ENCODE results near the gene ZNF768. TPM values are rescaled to one million over a fixed set of nuclear protein-coding genes. Genes with fewer than 3 reads are reported as not detected.

Gene ZNF768
- total and polyA plus RNA-seq, 2 donors: 17.7 to 50.6 TPM

DNA sequence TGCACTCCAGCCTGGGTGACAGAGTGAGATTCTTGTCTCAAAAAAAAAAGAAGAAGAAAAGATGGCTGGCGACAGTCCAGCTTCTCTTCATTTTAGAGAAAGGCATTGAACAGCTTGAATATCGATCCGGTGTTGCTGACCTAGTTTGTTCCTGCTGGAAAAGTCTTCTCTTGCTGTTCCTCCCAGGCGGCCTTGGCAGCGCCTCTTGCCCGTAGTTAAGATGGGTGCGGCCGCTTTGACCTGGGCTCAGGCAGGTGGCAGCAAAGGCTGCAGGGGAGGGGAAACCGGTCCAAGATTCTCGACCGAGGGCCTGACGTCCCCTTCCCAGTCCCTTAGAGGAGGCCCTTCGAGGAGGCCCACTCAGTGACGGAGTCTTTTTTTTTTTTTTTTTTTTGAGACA, 35.7 kb upstream of the ZNF768 start:
- H3K4me3 ChIP-seq (ENCODE audit: low read depth, low read length): no peak overlapping the region
- WGBS: 96% methylated on average over 14 of the region's 14 CpGs
- H3K4me1 ChIP-seq (ENCODE audit: insufficient read depth): no peaks in the 10 kb centered on the region
- DNase-seq (ENCODE audit: extremely low spot score): no peak
- no peak overlapping the region for H3K27ac ChIP-seq (ENCODE audit: low read depth)
- H3K36me3 ChIP-seq (ENCODE audit: insufficient read depth): no peaks in the 10 kb centered on the region

DNA sequence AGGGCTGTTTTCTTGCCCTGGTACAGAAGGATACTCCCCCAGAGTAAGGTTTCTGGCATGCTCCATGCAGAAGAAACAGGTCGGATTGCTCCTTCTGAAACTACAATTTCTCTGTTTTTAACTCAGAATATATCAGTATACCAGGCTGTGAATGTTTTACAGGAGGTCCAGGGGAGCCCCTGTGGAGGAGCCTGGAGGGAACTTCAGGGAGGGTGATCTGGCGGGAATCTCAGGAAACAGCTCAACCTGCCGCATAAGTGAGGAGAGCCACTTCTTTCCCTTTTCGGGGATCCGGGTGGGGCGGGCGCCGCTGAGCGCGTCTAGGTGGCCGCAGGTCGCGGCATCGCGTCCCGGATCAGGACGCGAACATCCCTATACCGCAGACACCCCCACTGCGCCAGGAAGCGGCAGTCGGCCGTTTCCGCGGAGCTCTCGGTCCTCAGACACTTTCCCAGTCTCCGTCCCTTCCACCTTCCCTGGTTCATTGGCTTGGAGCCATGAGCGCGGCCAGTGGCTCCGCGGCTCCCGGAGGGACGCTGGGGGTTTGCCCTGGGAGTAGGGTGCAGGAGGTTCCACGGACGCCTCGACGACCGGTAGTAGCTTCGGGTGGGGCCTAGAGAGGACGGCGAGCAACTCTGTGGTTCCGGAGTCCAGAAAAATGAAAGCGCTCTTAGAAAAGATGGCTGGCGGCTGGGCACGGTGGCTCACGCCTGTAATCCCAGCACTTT, 34.9 kb upstream of the ZNF768 start:
- no peak for DNase-seq (ENCODE audit: extremely low spot score)
- no peak overlapping the region for H3K27ac ChIP-seq (ENCODE audit: low read depth)

DNA sequence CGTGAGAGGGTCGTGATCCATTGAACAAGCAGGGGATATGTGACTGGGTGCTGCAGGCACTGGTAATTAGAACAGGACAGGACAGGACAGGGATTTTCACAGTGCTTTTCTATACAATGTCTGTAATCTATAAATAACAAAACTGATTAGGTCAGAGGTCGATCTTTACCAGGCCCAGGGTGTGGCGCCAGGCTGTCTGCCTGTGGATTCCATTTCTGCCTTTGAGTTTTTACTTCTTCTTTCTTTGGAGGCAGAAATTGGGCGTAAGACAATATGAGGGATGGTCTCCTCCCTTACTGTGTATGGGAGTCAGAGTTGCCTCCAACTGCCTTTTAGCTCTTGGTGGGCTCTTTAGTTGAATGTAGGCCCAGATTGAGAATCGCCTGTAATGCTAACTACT, 33.3 kb upstream of the ZNF768 start:
- DNase-seq (ENCODE audit: extremely low spot score): no peak
- H3K27ac ChIP-seq (ENCODE audit: low read depth): no peak overlapping the region
- no peak overlapping the region for H3K4me3 ChIP-seq (ENCODE audit: low read depth, low read length)
- no peaks in the 10 kb centered on the region for H3K4me1 ChIP-seq (ENCODE audit: insufficient read depth)
- 87% methylated on average over 6 of the region's 6 CpGs for WGBS
- no peaks in the 10 kb centered on the region for H3K36me3 ChIP-seq (ENCODE audit: insufficient read depth)

More for the DNA sequence above, 34.9 kb upstream of the ZNF768 start:
- peak overlapping the region; percentile 28 for H3K4me3 ChIP-seq (ENCODE audit: low read depth, low read length)
- H3K4me1 ChIP-seq (ENCODE audit: insufficient read depth): no peaks in the 10 kb centered on the region
- WGBS: 18% methylated on average over 46 of the region's 46 CpGs
- H3K36me3 ChIP-seq (ENCODE audit: insufficient read depth): no peaks in the 10 kb centered on the region

DNA sequence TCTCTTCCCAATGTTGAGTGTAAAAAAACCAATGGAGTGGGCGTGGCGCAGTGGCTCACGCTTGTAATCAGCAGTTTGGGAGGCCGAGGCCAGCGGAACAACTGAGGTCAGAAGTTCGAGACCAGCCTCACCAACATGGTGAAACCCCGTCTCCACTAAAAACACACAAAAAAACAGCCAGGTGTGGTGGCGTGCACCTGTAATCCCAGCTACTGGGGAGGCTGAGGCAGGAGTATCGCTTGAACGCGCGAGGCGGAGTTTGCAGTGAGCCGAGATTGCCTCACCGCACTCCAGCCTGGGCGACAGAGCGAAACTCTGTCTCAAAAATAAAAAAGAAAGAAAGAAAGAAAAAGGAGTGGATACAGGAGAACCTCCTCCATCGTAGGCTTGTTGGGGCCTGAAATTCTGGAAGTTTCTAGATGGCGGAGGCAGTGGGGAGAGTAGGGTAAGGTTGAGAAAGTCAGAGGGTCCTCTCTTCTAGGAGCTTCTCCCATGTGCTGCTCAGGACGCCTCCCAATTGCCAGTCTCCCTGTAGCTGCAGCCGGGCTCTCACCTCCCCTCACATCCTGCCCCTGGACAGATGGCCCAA, 32.5 kb upstream of the ZNF768 start:
- Histone ChIP-seq H3K36me3 (ENCODE audit: insufficient read depth) (no peaks in the 10 kb centered on the region), H3K4me1 (ENCODE audit: insufficient read depth) (no peaks in the 10 kb centered on the region), H3K4me3 (ENCODE audit: low read depth, low read length) (no peak overlapping the region), H3K27ac (ENCODE audit: low read depth) (no peak overlapping the region)
- 84% methylated on average over 21 of the region's 21 CpGs for WGBS
- DNase-seq (ENCODE audit: extremely low spot score): no peak

DNA sequence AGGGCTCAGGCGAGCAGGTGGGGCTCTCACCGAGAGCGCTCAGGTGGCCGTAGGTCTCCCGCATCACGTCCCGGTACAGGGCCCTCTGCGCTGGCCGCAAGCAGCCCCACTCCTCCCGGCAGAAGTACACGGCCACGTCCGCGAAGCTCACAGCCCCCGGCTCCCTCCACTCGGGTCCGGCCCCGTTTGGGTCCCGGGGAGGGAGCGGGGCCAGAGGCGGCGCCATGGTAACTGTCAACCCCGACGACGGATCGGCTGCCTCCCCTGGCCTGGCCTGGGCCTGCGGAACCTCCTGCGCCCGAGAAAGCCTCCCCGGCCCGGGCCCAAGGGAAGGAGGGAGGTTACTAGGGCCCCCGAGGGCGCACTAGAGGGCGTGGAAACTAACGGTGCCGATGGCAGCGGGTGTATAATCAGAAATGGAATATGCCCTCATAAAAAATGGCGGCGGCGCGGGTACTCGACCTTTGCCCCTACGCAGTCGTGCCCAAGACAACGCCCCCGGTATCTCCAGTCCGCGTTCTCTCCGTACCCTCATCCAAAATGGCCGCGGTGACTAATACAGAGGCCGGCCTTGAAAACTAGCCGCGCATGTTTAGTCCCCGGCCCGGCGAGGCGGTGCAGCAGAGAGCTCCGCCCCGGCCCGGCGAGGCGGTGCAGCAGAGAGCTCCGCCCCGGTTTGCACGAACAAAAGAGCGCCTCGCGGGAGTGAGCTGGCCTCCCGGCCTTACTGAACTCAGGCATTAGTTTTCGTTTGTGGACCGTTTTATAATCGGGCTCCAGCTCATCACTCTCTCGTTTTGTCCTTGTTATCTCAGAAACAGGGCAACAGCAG, 31.8 kb upstream of the ZNF768 start, which contains the start of gene ZNF764:
Gene ZNF764 (minus strand): TSS at position 418 of the 832 bp plus-strand sequence. CDS start 192 bp downstream, at position 226.
- Histone ChIP-seq H3K36me3 (ENCODE audit: insufficient read depth) (no peaks in the 10 kb centered on the region), H3K4me3 (ENCODE audit: low read depth, low read length) (peak within 1 kb of the TSS; percentile 62), H3K27ac (ENCODE audit: low read depth) (peak within 1 kb of the TSS; percentile 87), H3K4me1 (ENCODE audit: insufficient read depth) (no peaks in the 10 kb centered on the region)
- peak; percentile 94 for DNase-seq (ENCODE audit: extremely low spot score)
- under 1% methylated on average over 74 of the region's 74 CpGs for whole genome bisulfite sequencing

DNA sequence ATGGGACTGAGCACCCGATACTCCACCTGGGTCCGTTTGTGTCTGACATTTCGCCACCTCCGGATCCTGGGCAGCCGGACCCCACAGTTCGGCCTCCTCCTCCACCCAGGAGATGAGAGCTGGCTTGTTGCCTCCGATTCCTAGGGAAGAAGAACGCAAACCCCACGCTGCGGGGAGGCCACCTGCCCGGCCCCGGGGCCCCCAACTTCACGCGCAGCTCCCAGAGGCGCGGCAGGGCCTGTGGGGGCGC, 31.3 kb upstream of the ZNF768 start:
- Histone ChIP-seq H3K27ac (ENCODE audit: low read depth) (peak overlapping the region; percentile 87), H3K4me1 (ENCODE audit: insufficient read depth) (no peaks in the 10 kb centered on the region), H3K4me3 (ENCODE audit: low read depth, low read length) (peak overlapping the region; percentile 62), H3K36me3 (ENCODE audit: insufficient read depth) (no peaks in the 10 kb centered on the region)
- under 1% methylated on average over 17 of the region's 17 CpGs for WGBS
- no peak for DNase-seq (ENCODE audit: extremely low spot score)

DNA sequence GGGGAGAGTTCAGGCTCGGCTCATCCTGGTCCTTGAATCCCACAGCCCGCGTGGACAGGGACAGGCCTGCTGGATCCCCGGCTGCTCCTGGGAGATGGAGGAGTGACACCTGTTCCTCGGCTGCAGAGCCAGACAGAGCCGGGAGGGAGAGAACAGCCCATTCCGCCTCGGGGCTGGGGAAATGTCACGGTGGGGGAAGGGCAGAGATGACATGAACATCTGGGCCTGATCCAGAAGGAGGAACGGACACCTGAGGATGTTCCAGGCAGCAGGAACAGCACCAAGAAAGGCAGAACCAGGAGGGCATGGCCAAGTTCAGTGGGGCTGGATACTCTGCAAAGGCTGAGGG, 29.7 kb upstream of the ZNF768 start:
- WGBS: 60% methylated on average over 10 of the region's 10 CpGs
- Histone ChIP-seq H3K36me3 (ENCODE audit: insufficient read depth) (no peaks in the 10 kb centered on the region), H3K4me3 (ENCODE audit: low read depth, low read length) (no peak overlapping the region), H3K4me1 (ENCODE audit: insufficient read depth) (no peaks in the 10 kb centered on the region), H3K27ac (ENCODE audit: low read depth) (no peak overlapping the region)
- no peak for DNase-seq (ENCODE audit: extremely low spot score)

DNA sequence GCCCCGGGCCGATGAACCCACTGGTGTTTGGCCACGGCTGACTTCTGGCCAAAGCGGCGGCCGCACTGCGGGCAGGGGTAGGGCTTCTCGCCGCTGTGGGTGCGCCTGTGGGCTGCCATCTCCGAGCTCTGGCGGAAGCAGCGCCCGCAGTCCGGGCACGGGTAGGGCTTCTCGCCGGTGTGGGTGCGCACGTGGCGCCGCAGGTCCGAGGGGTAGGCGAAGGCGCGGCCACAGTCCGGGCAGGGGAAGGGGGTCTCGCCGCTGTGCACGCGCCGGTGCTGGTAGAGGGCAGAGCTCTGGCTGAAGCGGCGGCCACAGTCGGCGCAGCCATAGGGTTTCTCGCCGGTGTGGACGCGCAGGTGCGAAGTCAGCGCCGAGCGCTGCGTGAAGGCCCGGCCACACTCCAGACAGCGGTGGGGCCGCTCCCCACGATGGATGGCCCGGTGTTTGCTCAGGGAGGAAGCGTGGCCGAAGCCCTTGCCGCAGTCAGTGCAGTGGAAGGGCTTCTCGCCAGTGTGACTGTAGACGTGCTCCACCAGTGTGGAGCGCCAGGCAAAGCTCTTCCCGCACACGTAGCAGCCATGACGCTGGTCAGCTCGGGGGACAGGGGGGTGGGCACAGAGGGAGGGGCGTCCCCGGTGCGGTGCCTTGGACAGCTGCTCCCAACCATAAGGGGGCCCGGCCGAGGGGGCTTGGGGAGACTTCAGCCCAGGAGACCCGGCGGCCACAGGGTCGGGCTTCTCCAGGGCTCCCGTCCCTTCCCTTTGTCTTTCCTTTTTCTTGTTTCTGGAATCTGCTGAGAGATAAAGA, 29.2 kb upstream of the ZNF768 start:
- H3K4me3 ChIP-seq (ENCODE audit: low read depth, low read length): no peak overlapping the region
- no peaks in the 10 kb centered on the region for H3K4me1 ChIP-seq (ENCODE audit: insufficient read depth)
- no peaks in the 10 kb centered on the region for H3K36me3 ChIP-seq (ENCODE audit: insufficient read depth)
- DNase-seq (ENCODE audit: extremely low spot score): no peak
- 95% methylated on average over 69 of the region's 69 CpGs for WGBS
- H3K27ac ChIP-seq (ENCODE audit: low read depth): no peak overlapping the region

DNA sequence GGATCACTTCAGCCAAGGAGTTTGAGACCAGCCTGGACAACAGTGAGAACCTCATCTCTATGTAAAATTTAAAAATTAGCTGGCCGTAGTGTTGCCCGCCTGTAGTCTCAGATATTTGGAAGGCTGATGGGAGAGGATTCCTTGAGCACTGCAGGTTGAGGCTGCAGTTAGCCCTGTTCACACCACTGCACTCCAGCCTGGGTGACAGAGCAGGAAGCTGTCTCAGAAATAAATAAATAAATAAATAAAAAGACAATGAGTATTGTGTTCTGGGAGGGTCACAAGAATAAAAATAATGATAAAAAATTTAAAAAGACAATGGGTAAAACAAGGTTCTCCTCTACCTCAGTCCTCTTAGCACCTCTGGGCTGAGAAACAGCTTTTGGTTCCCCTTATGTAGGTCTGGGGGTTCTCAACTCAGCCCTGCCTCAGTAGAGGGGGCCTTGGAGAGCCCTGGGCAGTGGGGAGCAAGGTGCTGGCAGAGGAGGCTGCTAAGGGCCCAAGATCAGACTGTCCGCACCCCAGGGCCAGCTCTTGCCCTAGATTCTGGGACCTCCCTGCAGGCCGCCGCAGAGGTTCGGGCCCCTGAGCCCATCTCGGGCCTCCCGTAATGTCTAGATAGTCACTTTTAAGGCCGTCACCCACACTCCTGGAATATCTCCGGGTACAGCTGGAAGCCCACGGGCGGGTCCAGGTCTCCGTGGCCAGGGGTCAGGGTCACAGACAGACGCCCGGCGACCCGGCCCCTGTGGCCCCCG, 28.4 kb upstream of the ZNF768 start:
- no peak for DNase-seq (ENCODE audit: extremely low spot score)
- H3K4me3 ChIP-seq (ENCODE audit: low read depth, low read length): no peak overlapping the region
- H3K27ac ChIP-seq (ENCODE audit: low read depth): no peak overlapping the region
- H3K36me3 ChIP-seq (ENCODE audit: insufficient read depth): no peaks in the 10 kb centered on the region
- no peaks in the 10 kb centered on the region for H3K4me1 ChIP-seq (ENCODE audit: insufficient read depth)
- WGBS: 95% methylated on average over 18 of the region's 18 CpGs

DNA sequence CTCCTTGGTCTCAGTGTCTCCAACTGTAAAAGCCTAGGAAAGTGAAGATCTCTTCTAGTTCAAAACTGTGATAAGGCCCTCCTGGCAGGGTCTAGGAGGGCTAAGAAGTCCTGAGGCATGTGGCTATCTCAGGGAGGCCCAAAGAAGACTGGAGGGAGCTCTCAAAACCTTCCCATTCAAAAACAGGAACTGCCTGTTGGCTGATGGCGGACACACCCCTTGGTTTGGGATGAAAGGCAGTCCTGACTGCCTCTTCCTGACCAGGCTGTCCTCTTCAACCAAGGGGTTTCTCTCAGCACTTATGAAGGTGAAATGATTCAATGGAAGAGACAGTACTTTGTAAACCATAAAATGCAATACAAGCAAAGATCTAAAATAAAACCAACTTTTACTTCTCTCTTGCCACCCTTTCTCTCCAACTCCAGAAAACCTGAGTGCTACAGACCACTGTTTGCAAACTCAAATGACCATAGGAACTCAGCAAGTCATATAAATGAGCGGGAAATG, 27.1 kb upstream of the ZNF768 start:
- Histone ChIP-seq H3K4me3 (ENCODE audit: low read depth, low read length) (no peak overlapping the region), H3K36me3 (ENCODE audit: insufficient read depth) (no peaks in the 10 kb centered on the region), H3K27ac (ENCODE audit: low read depth) (no peak overlapping the region), H3K4me1 (ENCODE audit: insufficient read depth) (no peaks in the 10 kb centered on the region)
- no peak for DNase-seq (ENCODE audit: extremely low spot score)
- 91% methylated on average over 2 of the region's 2 CpGs for WGBS

DNA sequence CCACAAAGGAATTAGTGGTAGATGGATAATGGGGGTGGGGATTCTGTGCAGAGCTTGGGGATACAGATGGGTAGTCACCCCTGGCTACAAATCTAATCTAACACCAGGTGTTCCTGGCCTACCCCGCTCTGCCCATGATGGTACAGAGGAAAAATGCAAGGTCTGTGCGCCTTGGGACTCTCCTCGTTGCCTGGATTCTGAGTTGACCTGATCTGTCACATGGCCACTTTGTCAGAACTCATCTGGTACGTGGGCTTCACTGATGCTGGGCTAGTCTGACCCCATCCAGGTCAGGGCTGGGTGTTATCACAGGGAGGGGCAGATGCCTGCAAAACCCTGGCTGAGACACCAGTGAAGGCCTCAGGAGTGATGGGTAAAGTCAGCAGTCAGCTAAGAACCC, 26.6 kb upstream of the ZNF768 start:
- no peaks in the 10 kb centered on the region for H3K36me3 ChIP-seq (ENCODE audit: insufficient read depth)
- no peak overlapping the region for H3K27ac ChIP-seq (ENCODE audit: low read depth)
- 85% methylated on average over 4 of the region's 4 CpGs for WGBS
- H3K4me3 ChIP-seq (ENCODE audit: low read depth, low read length): no peak overlapping the region
- DNase-seq (ENCODE audit: extremely low spot score): no peak
- H3K4me1 ChIP-seq (ENCODE audit: insufficient read depth): no peaks in the 10 kb centered on the region

DNA sequence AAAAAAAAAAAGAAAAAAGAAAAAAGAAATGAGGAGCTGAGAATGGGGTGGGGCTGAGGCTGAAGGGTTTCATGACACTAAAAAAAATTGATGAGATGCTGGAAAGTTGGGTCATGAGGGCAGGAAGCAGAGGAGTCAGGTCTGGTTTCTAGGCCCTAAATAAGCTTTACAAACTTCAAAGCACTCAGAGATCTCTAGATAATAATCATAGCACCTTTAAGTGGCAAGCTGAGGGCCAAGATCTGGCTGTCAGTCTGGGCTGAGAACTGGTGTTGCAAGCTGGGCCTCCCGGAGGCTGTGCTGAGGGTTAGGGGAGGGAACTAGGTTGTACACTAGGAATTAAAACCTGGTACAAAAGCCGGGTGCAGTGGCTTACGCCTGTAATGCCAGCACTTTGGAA, 25.4 kb upstream of the ZNF768 start:
- WGBS: 68% methylated on average over 3 of the region's 3 CpGs
- Histone ChIP-seq H3K4me1 (ENCODE audit: insufficient read depth) (no peaks in the 10 kb centered on the region), H3K4me3 (ENCODE audit: low read depth, low read length) (no peak overlapping the region), H3K36me3 (ENCODE audit: insufficient read depth) (no peaks in the 10 kb centered on the region), H3K27ac (ENCODE audit: low read depth) (no peak overlapping the region)
- DNase-seq (ENCODE audit: extremely low spot score): no peak

Data from urinary bladder (tissue), 4 donors.